GM12878 (cell line): ENCODE measurements around the gene ATP10A.

Source experiments
- JUND ChIP-seq: IDR thresholded peaks from 2 replicates; pipeline ENCODE4 v1.6.1; 2012; ENCODE audit warnings: low read depth, mild to moderate bottlenecking, low read length, improper control_type of control experiment, moderate library complexity
- POLR2AphosphoS5 ChIP-seq: IDR thresholded peaks from 2 replicates; pipeline ENCODE4 v1.6.1; 2011; ENCODE audit warnings: mild to moderate bottlenecking, low read length, inconsistent platforms
- RFX5 ChIP-seq: IDR thresholded peaks from 2 replicates; pipeline ENCODE4 v1.6.1; 2011; ENCODE audit warnings: low read depth, low read length, improper control_type of control experiment

- TF ChIP-seq RFX5 (no peak), JUND (no peak), POLR2AphosphoS5 (no peak)
Measured at GRCh38 chr15:25783134-25783533, 80.0 kb downstream of the ATP10A start.
